Common myeloid progenitor, CD34-positive (primary cell): ENCODE data around the gene ADCY10.

Experiments
- CTCF ChIA-PET: fragments of 350-600 bp; sonication (Branson Sonifier 250); formaldehyde crosslinking; loops from one replicate; lab custom pipeline; 2021; ENCODE audit warnings: antibody characterized with exemption; lab: Charles Lee
- POLR2A ChIA-PET: fragments of 350-600 bp; sonication (Branson Sonifier 250); formaldehyde crosslinking; loops from one replicate; lab custom pipeline; 2021; ENCODE audit warnings: antibody characterized with exemption; lab: Charles Lee
- DNase-seq, 3 donors: peaks; one replicate each; pipeline versions ENCODE4 v3.0.0 to v3.0.0-alpha.2; 2013
- H3K27ac ChIP-seq, 2 experiments: 1 replicate in 1 of 2; 2 replicates in 1 of 2; pipeline ENCODE4 v1.7.0; 2013; ENCODE audit warnings: inconsistent platforms in 2 of 2, low read length in 2 of 2, mild to moderate bottlenecking in 2 of 2, low read depth in 1 of 2, moderate library complexity in 1 of 2; ENCODE audit not compliant: severe bottlenecking in 2 of 2, insufficient read depth in 1 of 2, poor library complexity in 1 of 2
- H3K27me3 ChIP-seq, 5 experiments: replicated peaks in 2 of 5; 1 replicate in 3 of 5; 2 replicates in 2 of 5; pipeline versions ENCODE4 v1.6.1 to v1.7.0; 2013; ENCODE audit warnings: low read length in 4 of 5, mild to moderate bottlenecking in 2 of 5, moderate library complexity in 2 of 5, inconsistent platforms in 1 of 5; ENCODE audit not compliant: insufficient read depth in 5 of 5, control insufficient read depth in 4 of 5
- H3K36me3 ChIP-seq, 4 experiments: 1 replicate in 2 of 4; 2 replicates in 2 of 4; pipeline versions ENCODE4 v1.6.1 to v1.7.0; 2013; ENCODE audit warnings: low read length in 3 of 4, control low read depth in 1 of 4, mild to moderate bottlenecking in 1 of 4; ENCODE audit not compliant: control insufficient read depth in 4 of 4, insufficient read depth in 4 of 4
- H3K4me1 ChIP-seq, 4 experiments: 1 replicate in 3 of 4; 2 replicates in 1 of 4; pipeline versions ENCODE4 v1.6.1 to v1.7.1; 2013; ENCODE audit warnings: low read length in 3 of 4, mild to moderate bottlenecking in 3 of 4, control low read depth in 1 of 4, inconsistent platforms in 1 of 4, moderate library complexity in 1 of 4; ENCODE audit not compliant: control insufficient read depth in 4 of 4, insufficient read depth in 4 of 4; ENCODE audit errors: control extremely low read depth in 1 of 4
- H3K4me3 ChIP-seq, 7 experiments: 1 replicate in 4 of 7; 2 replicates in 3 of 7; pipeline versions ENCODE4 v1.5.1 to v1.7.0; 2013; ENCODE audit warnings: mild to moderate bottlenecking in 7 of 7, low read length in 6 of 7, moderate library complexity in 6 of 7, inconsistent platforms in 2 of 7, low read depth in 2 of 7, control low read depth in 1 of 7; ENCODE audit not compliant: insufficient read depth in 4 of 7, control insufficient read depth in 1 of 7; ENCODE audit errors: extremely low read depth in 1 of 7
- H3K9me3 ChIP-seq, 5 experiments: 1 replicate in 4 of 5; 2 replicates in 1 of 5; pipeline versions ENCODE4 v1.6.1 to v1.7.1; 2013; ENCODE audit warnings: low read length in 4 of 5, mild to moderate bottlenecking in 2 of 5, inconsistent platforms in 1 of 5, low read depth in 1 of 5, moderate library complexity in 1 of 5; ENCODE audit not compliant: control insufficient read depth in 4 of 5, insufficient read depth in 2 of 5; ENCODE audit errors: control extremely low read depth in 1 of 5
- WGBS: methylation state at CpG from one replicate; pipeline ENCODE4 v1.1.5; 2013; ENCODE audit not compliant: insufficient coverage; 5-methylcytosine and 5-hydroxymethylcytosine counted together

The ADCY10 gene

DNA sequence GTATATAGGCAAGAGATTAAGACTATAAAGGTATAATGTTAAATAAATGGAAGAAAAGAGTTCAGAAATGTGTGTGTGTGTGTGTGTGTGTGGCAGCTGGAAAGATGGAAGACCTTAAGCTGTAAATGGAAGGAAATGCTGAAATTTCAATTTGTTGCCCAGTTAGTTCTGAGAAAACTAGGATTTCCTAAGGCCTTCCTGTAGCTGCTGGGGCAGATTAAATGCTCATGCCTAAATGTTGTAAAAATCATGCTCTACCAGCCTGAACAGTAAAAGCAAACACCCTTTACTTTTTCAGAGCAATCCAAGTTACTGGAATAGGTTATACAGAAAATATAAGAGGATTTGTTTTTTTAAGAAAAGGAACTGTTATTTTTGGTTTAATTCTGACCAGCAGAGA is 8.3 kb downstream of the ADCY10 start:
- peaks cover 0 to 3% (median 0%) of the 10 kb centered on the region in 4 experiments for H3K4me1 ChIP-seq
- ChIA-PET POLR2A (no interaction called here), CTCF (interaction anchor here (0.5 to 1.1 kb wide), 3 partner anchors 8 to 400 kb away, joined by 3 read pairs; partner anchors contain the start of gene ADCY10)
- no peak overlapping the region for H3K27ac ChIP-seq
- H3K27me3 ChIP-seq: no peaks in the 10 kb centered on the region
- no peak overlapping the region for H3K4me3 ChIP-seq
- H3K9me3 ChIP-seq: peaks cover 0 to 9% (median 4%) of the 10 kb centered on the region in 5 experiments
- H3K36me3 ChIP-seq: peaks cover 0 to 2% (median 0%) of the 10 kb centered on the region in 4 experiments
- no peak for DNase-seq

DNA sequence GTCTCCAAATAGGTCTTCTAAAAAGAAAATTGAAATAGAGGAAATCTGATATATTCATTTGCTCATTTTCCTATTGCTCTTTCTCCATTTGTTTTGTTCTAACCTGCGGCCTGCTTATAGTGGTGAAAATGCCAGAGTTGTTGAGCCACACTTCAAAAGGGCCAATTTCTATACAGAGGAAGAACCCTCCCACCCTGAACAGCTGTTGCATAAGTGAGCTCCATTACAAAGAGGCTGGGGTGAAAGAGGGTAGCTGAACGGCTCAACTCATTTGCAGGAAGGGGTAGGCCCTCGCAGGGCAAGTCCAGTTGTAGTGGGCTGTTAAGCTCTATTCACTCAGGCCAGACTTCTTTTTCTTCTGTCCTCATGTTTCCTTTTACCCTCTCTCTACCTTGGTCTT is 8.8 kb downstream of the ADCY10 start:
- ChIA-PET CTCF (interaction anchor here (0.5 to 1.1 kb wide), 3 partner anchors 8 to 401 kb away, joined by 3 read pairs; partner anchors contain the start of gene ADCY10), POLR2A (no interaction called here)
- WGBS: 100% methylated on average over 1 of the region's 3 CpGs
- peaks cover 0 to 2% (median 0%) of the 10 kb centered on the region in 4 experiments for H3K36me3 ChIP-seq
- no peak overlapping the region for H3K4me3 ChIP-seq
- no peak for DNase-seq
- peaks cover 0 to 6% (median 4%) of the 10 kb centered on the region in 5 experiments for H3K9me3 ChIP-seq
- H3K27me3 ChIP-seq: no peaks in the 10 kb centered on the region
- H3K4me1 ChIP-seq: peaks cover 0 to 3% (median 0%) of the 10 kb centered on the region in 4 experiments
- H3K27ac ChIP-seq: no peak overlapping the region

- DNase-seq: no peak
- CTCF ChIA-PET: interaction anchor here (1.1 kb wide), 1 partner anchor 9 kb away, joined by 3 read pairs; the partner anchor contains the start of gene ADCY10
- Histone ChIP-seq H3K4me1 (peaks cover 0 to 3% (median 0%) of the 10 kb centered on the region in 4 experiments), H3K4me3 (no peak overlapping the region), H3K27me3 (no peaks in the 10 kb centered on the region), H3K9me3 (peaks cover 0 to 3% (median 2%) of the 10 kb centered on the region in 5 experiments), H3K27ac (no peak overlapping the region), H3K36me3 (peaks cover 0 to 2% (median 0%) of the 10 kb centered on the region in 4 experiments)
- POLR2A ChIA-PET: no interaction called here
- WGBS: 93% methylated on average over 2 of the region's 4 CpGs
Measured at GRCh38 chr1:167904652-167905130, 9.2 kb downstream of the ADCY10 start.

GRCh38 chr1:167900907-167901306 is 13.0 kb downstream of the ADCY10 start:
- Histone ChIP-seq H3K4me1 (peaks cover 0 to 3% (median 0%) of the 10 kb centered on the region in 4 experiments), H3K4me3 (no peak overlapping the region), H3K27ac (no peak overlapping the region), H3K36me3 (no peaks in the 10 kb centered on the region), H3K27me3 (no peaks in the 10 kb centered on the region), H3K9me3 (no peaks in the 10 kb centered on the region)
- DNase-seq: no peak
- CTCF ChIA-PET: interaction anchor here (1.0 kb wide), 1 partner anchor 17 kb away, joined by 5 read pairs; no protein-coding TSS in a partner anchor
- WGBS: no CpG with 5 or more reads among the region's 4 CpGs
- POLR2A ChIA-PET: no interaction called here

- Histone ChIP-seq H3K4me1 (no peaks in the 10 kb centered on the region), H3K27me3 (no peaks in the 10 kb centered on the region), H3K4me3 (no peak overlapping the region), H3K27ac (no peak overlapping the region), H3K9me3 (no peaks in the 10 kb centered on the region), H3K36me3 (no peaks in the 10 kb centered on the region)
- ChIA-PET CTCF (no interaction called here), POLR2A (no interaction called here)
- whole genome bisulfite sequencing: 94% methylated on average over 4 of the region's 4 CpGs
- no peak for DNase-seq
Measured at GRCh38 chr1:167899253-167899681, 14.7 kb downstream of the ADCY10 start.

DNA sequence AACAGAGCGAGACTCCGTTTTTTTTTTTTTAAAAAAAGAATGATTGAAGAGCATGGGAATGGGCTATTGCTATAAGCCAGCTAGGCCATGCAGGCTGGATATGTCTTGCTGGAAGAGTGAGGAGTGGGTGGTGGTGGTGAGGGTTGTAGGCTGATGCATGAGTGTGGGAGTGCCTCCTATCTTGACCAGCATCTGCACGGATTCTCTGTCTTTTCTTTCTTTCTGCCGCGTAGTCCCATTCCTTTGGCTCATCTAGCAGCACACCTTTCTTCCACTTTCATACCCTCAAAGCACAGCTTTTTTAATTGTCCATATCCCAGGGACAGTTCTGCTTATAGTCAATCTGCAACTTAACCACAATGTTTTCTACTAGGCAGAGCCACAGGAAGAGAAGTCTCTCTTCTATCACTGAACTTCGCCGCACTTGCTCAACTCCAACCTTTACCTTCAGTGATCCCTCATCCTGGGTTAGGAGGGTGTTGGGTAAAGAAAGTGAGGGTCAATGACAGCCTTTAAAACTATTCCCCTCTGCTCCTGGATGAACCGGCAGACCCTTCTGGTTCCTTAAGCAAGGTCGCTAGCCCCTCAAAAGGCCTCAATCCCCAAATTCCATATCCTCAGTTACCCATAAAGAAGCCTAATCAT is 15.2 kb downstream of the ADCY10 start:
- Histone ChIP-seq H3K9me3 (no peaks in the 10 kb centered on the region), H3K27ac (no peak overlapping the region), H3K27me3 (no peaks in the 10 kb centered on the region), H3K4me1 (peaks cover 0 to 2% (median 0%) of the 10 kb centered on the region in 4 experiments), H3K4me3 (no peak overlapping the region), H3K36me3 (no peaks in the 10 kb centered on the region)
- ChIA-PET POLR2A (no interaction called here), CTCF (no interaction called here)
- 96% methylated on average over 7 of the region's 9 CpGs for WGBS
- no peak for DNase-seq

DNA sequence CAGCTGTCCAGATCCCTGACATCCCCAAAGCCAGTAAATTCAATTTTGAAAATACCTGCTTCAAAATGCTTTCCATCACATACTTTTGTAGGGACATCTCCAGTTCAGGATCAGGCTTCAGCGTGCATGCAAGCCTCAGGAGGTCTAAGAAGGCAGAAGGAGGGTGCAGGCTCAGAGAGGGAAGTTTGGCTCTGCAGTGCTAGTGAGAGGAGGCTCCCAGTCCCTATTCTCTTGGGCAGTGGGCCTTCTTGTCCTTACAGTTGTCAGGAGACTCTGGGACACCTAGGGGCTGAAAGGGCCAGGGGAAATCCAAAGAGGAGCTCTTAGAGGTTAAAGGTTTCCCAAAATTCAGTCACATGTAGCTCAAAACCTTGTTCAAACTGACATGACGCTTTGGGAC is 20.1 kb downstream of the ADCY10 start:
- POLR2A ChIA-PET: no interaction called here

More for the DNA sequence above, 20.1 kb downstream of the ADCY10 start:
- CTCF ChIA-PET: no interaction called here
- Histone ChIP-seq H3K4me1 (peaks cover 0 to 4% (median 0%) of the 10 kb centered on the region in 4 experiments), H3K27ac (no peak overlapping the region), H3K27me3 (no peaks in the 10 kb centered on the region), H3K4me3 (no peak overlapping the region), H3K9me3 (no peaks in the 10 kb centered on the region), H3K36me3 (no peaks in the 10 kb centered on the region)
- WGBS: 100% methylated on average over 1 of the region's 2 CpGs
- DNase-seq: no peak
